ENCODE results near the gene KDM4B.

KDM4B gene

DNA sequence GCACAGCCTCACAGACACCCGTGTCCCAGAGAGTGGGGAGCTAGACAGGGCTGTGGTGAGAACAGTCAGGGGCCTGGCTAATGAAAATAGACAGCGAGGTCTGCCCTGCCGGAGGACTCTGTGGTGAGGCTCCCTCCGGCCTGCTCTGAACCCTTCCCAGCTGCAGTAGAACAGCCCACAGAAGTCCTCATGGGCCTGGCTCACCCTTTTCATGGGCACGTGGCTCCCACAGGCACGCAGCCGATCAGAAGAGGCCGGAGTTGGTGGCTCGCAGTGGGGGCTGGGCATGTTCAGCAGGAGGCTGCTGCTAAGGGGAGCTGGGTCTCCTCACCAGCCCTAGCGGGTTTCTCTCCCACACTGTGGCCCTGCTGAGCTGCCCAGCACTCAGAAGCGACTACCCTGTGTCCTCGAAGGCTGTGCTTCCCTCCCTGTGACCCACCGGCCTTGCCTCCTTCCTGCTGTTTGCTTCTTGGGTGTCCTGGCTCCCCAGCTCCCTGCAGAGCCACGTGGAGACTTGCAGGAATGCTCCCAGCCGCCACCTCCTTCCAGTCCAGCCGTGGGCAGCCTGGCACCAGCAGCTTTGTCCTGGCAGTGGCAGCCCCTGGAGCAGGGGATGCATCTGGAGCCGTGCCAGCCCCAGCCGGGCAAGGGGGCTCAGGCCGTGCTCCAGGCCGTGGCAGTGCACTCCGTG lies 138.7 kb downstream of the KDM4B start:
- no peak for DNase-seq (ENCODE audit: low spot score)

DNA sequence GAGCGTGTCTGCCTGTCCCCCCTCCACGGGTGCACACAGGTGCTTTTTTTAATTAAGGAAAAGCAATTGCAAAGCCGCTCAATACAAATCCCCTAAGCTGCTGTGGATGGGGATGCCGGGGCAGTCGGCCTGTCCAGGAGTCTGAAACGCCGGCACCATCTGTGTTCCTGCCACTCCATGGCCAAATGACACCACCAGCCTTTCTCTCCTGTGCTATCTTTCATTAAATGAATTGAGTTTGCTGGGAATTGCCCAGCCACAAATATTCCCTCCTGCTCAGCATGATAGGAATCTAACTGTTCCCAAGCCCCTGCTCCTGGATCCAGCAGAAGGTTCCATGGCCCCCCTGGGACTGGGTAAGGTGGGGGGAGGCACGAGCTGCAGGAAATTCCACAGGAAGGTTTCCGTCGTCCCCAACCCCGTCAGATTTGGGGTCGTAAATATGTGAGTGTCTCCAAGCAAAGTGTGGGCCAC lies 139.2 kb downstream of the KDM4B start:
- no peak for DNase-seq (ENCODE audit: low spot score)

DNA sequence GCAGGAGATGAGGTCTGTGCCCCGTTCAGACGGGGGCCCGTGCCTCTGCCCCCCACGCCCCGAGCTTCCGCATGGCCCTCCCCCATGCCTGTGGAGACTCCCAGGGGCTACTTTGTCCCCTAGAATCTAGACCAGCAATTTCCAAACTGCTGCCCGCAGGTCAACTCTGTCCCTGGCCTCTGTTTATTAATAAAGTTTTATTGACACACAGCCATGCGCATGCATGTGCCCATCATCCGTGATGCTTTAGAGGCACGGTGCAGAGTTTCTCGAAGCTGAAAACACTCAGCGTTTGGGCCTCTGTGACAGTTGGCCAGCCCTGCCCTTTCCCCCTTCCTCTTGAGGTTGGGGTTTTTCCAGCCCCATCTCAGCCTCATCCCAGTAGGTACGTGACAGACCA lies 140.0 kb downstream of the KDM4B start:
- DNase-seq (ENCODE audit: low spot score): no peak

DNA sequence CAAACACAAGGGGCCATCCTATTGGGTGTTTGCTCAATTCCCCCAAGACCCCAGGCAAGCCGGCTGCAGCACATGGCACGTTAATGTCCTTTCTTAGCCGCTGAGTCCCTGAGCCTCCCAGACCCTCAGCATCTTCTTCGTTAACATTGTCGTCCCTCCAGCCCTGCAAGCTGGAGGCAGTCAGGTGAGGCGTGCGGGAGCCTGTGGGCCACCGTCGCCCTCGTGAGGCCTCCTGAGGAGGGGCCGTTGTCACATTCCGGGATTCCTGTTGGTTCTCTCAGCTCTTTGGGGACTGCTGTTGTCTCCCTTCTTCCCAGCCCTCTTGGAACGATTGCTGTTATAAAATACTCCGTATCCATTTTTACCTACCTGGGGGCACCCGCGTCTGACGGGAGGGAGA lies 140.6 kb downstream of the KDM4B start:
- DNase-seq (ENCODE audit: low spot score): no peak

DNA sequence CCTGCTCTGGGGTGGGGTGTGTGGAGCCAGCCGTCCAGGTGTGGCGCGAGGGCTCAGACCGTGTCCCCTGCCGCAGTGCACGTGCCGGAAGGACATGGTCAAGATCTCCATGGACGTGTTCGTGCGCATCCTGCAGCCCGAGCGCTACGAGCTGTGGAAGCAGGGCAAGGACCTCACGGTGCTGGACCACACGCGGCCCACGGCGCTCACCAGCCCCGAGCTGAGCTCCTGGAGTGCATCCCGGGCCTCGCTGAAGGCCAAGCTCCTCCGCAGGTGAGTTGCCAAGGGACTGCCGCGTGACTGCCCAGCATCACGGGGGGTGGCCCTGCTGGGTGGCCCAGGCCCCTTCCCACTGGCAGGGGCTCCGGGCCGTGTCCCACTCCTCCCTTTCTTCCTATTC lies 141.6 kb downstream of the KDM4B start:
- no peak for DNase-seq (ENCODE audit: low spot score)

DNA sequence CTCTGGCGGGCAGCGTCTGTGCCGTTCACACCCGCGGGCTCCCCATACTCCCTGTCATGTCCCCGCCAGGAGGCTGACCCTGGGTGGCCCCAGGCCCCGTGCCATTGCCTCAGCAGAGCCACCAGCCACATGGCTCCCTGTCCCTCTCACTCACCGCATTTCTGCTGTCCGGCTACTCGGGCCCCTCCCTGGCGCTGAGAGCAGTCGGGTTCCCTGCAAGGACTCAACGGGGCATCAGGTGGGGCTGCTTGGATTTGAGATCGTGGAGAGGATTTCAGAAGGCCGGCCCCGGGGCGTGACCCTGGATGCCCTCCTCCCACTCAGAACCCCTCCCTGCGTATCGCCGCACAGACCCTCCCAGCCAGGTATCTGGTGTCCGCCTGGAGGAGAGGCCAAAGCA lies 142.1 kb downstream of the KDM4B start:
- no peak for DNase-seq (ENCODE audit: low spot score)

DNA sequence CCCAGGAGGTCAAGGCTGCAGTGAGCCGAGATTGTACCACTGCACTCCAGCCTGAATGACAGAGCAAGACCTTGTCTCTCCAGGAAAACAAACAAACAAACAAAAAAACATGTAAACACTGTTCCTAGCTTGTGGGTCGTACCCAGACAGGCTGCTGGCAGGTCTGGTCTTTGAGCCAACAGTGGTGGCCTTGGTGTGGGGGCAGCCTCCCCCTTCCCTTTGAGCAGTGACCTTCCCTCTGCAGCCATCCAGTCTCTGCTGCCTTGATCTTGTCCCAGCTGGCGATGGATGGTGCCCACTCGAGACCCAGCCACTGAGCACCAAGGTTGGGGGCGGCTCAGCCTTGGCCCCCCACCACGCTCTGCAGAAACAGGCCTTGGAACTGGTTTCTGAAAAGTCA lies 143.3 kb downstream of the KDM4B start:
- no peak for DNase-seq (ENCODE audit: low spot score)

DNA sequence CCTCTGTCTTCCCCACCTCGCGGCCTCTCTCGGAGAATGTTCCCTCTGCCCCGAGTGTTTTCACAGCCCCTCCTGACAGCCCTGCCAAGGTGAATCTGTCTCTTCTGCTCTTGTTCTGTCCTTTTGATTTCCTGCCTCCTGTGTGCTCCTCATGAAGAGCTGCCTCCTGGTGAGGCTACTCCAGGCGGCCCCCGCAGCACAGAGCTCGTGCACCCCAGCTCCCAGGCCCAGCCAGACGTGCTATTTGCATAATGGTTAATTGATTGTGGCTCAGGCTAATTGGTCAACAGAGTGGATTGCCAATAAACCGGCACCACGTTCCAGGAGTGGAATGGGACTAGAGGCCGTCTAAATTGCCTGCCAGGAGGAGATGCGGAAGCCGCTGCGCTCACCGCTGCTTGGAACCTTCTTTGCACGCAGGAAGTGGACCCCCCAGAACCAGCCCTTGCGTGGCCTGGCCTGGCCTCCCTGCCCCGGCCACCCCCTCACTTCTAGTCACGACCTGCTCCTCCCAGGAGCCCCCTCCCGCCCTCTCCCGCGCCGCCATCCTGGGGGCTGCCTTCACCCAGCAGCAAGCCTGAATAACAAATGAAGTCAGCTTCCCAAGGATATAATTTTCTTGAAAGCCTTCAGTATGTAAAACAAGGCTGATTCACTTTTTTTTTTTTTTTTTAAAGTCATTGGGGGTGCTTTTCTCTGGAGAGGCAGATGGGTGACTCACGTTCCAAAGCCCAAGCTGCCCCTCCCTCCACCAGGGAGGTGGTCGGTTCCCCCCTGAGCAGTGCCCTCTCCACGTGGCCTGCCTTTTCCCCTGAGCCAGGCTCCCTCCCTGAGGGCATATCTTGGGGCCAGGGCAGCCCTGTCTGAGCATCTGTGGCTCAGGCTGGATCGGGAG lies 144.0 kb downstream of the KDM4B start:
- peak; percentile 63 for DNase-seq (ENCODE audit: low spot score)

DNA sequence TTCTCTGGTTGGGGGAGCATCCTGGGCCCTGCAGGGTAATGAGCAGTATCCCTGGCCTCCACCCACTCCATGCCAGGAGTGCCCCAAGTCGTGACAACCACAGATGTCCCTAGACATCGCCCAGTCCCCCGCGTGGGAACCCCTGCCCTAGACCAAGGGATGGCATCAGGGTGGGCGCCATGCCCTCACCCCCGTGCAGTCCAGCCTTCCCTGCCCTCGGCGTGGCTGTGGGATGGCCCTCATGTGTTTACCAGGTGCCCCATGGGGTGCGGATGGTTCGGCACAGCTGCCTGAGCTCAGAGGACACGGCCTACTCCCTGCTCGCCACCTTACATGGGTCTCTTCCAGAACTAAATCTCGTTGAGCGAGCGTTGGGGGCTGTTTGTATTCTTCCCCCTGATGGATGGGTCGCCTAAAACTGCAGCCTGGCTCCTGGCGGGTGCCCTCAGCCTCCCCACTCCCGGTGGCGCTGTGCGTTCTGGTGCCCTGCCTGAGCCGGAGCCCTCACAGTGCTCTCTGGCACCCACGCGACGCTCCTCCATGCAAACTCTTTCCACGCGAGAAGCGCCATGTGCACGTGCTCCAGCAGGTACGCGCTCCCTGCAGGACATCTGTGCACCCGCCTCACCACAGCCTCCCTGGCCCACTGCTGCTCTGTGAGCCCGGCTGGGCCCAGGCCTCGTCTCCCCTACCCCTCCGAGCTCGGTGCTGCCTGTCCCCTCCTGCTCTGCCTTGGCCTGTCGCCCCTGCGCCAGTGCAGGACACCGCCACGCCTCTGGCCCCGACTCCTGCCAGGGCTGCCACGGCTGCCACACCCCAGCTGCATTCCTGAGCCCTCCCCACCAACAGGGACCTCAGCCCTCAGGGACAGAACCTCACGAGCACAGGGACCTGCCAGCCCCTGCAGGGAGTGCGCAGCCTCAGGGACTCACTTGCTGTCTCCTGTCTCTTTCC lies 145.0 kb downstream of the KDM4B start:
- no peak for DNase-seq (ENCODE audit: low spot score)

DNA sequence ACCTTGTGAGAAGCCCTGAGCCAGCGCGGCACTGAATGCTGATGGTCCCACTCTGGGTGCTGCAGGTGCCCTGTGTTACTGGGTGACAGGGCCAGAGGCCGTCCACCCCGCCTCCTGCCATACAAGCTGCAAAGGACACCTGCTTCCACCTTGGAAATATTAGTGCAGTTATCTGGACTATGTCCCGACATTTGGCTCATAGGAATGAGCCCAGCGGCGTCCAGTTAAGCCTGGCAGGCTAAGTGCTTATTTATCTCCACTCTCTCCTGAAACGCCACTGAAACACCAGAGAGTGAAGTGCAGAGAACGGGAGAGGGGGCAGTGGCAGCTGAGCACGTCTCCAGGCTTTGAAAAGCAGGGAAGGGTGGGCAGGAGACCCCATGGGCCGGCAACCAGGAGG lies 145.8 kb downstream of the KDM4B start:
- DNase-seq (ENCODE audit: low spot score): no peak

DNA sequence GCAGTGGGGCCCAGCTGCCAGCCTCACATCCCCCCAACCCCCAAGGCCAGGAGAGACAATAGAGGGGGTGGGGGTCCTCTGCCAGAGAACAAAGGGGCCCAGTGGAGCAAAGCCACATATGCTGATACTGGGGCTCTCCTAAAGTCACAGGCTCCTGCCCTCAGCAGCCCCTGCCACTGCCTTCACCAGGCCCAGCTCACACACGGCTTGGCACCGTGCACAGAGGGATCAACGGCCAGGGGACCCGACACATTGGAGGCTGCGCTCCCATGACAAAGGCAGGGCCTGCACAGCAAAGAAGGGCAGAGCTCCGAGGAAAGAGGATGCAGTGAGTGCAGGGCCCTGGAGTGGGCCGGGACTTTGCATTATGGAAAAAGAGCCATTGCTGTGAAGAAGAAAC lies 146.4 kb downstream of the KDM4B start:
- no peak for DNase-seq (ENCODE audit: low spot score)

DNA sequence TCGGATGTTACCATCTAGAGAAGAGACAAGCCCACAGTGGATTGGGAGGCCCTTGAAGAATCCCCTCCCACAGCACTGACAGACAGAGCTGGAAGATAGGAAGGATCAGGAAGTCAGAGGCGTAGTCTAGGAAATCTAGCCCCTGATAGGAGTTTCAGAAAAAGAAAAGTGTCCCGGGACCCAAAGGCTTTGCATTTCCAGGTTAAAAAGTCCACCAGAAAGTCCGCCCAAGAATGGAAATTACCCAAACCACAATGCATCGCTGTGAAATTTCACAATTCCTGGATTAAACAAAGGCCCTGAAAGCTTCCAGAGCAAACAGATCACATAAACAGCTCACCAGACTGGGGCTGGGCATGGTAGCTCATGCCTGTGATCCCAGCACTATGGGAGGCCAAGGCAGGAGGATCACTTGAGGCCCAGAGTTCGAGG lies 146.9 kb downstream of the KDM4B start:
- peak; percentile 76 for DNase-seq (ENCODE audit: low spot score)

DNA sequence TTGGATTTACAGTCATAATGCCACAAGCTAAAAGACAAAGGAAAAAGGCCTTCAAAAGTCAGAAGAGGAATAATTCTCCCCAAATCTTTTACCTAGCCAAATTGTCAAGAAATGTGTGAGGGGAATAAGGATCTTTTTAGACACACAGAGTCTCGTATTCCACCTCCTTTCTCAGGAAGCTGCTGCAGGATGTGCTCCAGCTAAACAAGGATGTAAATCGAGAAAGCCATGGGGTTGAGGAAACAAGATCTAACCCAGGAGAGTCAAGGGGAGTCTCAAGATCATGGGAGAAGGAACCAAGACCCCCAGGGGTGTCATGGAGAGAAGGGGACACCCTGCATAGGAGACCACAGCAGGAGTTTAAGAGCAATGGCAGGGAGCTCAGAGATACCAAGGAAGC lies 147.4 kb downstream of the KDM4B start:
- no peak for DNase-seq (ENCODE audit: low spot score)

DNA sequence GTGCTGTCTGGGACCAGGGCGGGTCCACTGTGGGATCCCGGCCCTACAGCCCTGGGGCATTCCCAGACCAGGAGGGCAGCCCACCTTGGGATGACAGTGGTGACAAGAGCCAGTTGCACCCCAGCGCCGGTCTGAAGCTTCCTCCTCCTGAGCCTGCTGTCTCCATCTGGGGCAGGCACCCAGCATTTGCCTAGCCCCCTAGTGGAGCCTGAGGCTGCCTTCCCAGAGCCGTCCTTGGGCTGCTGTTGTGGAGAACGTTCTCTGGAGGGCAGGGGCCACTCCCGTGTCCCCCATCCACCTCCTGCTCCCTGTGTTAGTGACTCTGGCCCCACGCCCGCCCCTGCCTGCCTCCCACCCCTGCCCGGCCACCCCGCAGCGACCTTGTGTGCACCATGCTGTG lies 148.5 kb downstream of the KDM4B start:
- no peak for DNase-seq (ENCODE audit: low spot score)

DNA sequence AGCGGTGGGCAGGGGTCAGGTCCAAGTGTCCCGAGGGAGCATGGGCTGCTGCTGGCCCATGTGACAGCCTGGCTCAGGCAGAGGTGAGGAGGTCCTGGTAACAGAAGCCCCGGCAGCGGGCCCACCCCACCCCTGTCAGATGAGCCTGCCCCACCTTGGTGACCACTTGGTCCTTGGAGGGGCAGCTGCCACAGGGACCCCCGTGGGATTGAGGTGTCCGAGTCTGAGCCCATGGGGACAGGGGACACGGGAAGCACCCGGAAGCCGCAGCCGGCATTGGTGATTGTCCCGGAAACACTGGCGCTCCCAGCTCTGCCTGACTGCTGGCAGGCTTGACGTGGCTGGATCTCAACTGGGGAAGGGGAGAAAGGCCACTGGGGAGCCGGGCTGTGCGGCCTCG lies 149.1 kb downstream of the KDM4B start:
- DNase-seq (ENCODE audit: low spot score): no peak

DNA sequence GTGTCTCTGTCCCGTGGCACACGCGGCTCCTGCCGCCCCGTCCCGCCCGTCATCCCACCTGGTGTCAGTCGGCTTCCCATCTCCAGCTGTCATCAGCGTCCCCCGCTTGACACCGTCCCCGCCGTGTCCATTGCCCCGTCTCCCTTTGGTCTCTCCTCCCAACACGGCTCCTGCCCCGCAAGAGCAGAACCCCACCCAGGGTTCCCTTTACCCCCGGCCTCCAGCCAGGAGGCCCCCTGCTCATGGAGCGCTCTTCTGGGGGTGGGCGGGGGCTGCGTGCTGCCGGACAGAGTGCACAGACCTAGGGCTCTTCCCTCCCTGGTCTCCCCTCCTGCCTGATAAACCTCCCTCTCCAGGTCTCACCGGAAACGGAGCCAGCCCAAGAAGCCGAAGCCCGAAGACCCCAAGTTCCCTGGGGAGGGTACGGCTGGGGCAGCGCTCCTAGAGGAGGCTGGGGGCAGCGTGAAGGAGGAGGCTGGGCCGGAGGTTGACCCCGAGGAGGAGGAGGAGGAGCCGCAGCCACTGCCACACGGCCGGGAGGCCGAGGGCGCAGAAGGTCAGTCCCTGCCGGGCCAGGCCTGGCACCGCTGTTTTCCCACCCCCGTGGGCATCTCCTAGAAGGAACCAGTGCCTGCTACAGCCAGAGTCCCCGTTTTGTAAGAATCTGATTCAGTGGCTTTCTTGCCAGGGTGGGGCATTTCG lies 150.5 kb downstream of the KDM4B start:
- no peak for DNase-seq (ENCODE audit: low spot score)

DNA sequence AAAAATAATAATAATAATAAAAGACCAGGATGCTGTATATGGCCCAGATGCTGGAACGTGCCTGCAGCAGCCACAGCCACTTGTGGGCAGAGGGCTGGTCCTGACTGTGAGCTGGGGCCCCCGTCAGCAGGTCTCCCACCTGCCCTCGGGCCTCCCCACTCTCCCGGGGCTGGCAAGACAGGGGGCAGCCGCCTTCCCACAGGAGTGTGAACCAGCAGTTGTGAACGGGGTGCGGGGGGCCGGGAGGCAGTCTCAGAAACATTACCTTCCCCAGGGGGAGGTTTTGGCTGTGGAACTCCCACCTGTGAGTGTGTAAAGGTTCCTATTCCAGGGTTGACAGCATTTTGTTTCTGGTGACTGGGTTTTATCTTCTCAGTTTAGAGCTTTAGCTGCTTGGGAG lies 151.4 kb downstream of the KDM4B start:
- no peak for DNase-seq (ENCODE audit: low spot score)

DNA sequence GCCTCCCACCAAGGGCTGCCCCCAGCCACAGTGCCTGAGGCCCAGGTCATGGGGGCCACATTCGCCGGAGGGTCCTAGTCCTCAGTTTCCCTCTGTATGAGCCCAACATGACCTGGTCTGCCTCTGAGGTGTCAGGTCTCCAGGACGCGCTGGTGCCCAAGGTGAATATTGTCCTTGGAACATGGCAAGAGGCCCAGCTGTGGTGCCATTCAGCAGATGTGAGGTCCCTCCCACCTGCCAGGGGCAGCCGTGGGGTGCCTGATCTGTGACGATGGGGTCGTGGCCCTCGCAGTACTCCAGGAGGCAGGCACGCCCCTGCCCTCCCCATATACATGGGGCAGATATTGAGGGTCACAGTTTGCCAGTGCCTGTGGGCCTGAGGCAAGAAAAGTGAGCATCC lies 151.9 kb downstream of the KDM4B start:
- no peak for DNase-seq (ENCODE audit: low spot score)

DNA sequence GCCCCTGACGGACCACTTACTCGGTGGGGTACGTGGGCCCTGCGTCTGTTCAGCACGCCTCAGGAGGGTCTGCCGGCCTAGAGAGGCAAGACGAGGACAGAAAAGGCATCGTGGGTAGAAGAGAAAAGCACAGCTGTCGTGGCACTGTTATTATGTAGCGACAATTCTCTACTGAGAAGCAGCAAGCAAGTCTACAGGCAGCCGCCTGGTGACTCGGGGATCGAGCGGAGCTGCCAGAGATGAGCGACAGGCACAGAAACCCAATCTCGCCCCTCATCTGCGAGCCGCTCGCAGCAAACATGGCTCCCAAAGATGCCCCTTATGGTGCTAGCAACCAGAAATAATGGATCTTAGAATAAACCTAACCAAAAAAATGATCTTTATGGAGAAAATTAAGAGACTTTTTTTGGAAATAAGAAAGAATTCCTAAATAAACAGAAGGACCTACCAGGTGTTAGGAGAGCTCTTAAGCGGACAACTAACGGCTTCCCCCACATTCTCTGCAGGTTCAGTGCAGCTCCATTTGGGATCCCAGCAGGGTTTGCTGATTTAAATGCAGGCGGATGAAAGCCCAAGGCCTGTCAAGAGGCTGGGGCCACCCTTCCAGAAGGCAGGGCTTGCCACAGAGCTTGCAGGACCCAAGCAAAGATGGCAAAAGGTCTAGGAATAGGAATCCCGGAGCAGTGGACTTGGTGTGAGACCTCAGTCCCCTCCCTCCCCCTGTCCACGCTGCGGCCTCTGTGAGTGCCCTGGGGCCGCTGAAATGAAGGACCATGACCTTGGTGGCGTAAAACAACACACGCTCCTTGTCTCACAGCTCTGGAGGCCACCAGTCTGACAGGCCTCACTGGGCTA lies 152.6 kb downstream of the KDM4B start:
- no peak for DNase-seq (ENCODE audit: low spot score)

DNA sequence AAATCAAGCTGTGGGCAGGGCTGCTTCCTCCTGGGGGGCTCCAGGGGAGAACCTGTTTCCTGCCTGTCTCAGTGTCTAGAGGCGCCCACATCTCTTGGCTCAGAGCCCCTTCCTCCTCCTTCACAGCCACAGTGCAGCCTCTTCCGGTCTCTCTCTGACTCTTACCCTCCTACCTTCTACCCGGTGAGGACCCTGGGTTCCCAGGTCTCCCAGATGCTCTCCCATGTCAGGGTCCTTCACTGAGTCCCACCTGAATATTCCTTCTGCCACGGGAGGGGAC lies 153.1 kb downstream of the KDM4B start:
- DNase-seq (ENCODE audit: low spot score): no peak
